HG03521 (cell line): ENCODE measurements around the gene MTARC2.

Source experiments
- ATAC-seq: cut with Tn5 transposase; IDR thresholded peaks from one replicate; pipeline ENCODE4 v1.9.1; 2021; ENCODE audit warnings: mild to moderate bottlenecking, moderate library complexity; ENCODE audit not compliant: unreplicated experiment

Gene MTARC2

DNA sequence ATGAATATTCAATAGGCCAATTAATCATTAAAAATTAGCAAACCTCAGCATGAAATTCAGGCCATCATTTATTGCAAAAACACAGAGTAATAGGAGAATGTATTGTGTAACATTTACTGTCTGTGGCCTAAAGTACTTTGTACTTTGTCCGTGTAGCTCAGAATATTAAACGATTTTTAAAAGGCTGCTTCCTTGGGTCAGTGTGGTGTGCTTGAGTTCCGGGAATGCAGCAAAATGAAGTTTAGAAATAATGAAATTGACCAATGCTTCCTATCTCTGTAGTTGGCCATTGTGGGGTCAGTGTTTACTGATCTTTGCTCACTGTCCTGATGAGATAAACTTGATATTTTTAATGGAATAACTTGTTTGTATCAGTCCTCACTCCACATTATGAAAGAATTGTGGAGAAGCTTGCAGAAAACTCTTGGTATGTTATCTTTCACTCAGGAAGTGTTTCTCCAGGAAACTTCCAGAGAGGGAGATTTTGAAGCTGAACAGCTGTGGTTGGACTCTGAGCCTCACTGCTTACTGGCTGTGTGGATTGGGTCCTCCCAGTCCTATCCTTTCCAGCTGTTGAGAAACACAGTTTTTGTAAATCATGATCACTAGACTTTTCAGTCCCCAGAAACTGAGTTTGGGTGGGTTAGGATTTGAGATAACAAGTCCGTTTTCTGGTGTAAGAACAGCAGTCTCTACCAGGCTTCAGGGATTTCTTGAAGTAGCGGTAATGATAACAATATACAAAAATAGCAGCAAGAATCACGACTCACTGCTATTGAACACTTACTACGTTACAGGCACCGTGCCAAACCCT, 19.4 kb downstream of the MTARC2 start:
- no peak for ATAC-seq

DNA sequence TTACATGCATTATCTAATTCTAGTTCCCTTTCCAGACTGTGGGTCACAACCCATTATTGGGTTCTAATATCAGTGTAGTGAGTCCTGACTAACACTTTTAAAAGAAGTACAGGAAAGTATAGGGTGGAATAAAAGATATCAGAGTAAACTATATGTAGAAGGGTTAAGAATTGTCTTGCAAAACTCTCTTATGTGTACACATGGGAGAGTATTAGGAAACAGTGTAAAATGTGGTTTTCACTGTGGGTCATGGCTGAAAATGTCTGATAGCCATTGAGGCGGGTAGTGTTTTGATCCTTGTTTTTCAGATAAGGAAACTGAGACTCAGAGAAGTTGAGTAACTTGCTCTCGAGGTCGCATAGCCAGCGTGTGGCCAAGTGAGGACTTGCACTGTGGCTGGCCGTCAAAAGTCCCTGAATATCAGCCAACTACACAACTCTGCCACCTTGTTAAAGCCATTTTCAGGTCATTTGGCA, 20.0 kb downstream of the MTARC2 start:
- no peak for ATAC-seq

DNA sequence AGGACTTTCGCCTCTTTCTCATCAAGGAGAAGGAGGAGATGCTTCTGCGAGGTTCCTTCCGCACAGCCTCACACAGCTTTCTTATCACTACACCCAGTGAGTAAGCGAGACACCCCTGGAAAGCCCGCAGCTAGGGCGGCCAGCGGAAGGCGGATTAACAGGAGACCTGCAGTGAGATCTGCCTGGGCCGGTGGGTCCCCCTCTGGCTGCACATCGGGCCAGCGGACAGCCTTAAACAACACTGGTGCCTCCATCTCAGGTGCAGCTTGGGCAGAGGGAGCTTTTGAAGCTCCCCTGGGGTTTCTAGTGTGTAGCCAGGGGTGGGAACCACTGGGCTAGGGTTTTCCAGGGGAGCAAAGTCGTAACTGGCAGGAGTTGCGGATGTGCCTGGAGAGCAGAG, 21.1 kb downstream of the MTARC2 start:
- no peak for ATAC-seq

DNA sequence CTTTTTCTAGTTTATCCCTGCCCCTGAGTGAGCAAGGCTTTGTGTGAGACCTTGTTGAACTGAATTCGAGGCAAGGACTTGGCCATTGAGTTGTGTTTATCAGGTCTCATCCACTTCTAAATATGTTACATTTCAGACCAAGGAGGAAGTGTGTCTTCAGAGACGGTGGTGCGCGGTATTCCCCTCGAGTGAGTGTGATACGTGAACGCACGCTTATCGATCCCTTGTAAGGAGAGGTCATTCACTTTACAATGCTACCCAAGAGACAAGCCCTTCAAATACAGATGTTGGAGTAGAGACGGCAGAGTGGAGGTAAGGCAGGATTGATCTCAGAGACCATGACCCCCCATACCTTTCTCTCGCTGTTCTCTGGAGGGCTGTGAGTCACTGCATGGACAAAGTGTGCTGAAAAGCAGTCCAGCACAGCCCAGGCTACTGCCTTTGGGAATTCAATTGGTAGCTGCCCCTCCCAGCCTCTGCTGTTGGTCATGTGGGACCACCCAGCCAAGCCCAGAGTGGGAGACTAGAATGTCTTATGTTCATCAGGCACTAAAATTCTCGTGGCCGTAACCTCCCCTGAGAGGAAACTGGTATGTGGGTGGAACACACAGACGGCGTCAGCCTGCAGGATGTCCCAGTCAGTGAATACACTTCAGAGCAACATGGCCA, 22.3 kb downstream of the MTARC2 start:
- ATAC-seq = peak; percentile 68

DNA sequence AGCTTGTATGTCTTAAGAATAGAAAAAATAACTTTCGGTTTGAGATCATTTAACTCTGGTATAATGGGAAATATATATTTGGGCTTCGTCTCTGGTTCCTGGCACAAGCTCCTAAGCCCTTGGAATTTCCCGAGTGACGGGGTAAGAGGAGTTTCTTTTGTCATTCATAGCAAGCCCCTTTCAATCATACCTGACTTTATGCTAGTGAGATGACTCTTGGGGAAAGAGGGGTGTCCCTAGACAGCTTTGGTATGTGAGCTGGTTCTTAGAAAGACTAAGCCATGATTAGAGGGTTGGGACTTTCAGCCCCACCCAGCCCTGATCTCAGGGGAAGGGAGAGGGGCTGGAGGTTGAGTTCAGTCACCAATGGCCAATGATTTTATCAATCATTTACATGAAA, 24.7 kb downstream of the MTARC2 start:
- no peak for ATAC-seq

DNA sequence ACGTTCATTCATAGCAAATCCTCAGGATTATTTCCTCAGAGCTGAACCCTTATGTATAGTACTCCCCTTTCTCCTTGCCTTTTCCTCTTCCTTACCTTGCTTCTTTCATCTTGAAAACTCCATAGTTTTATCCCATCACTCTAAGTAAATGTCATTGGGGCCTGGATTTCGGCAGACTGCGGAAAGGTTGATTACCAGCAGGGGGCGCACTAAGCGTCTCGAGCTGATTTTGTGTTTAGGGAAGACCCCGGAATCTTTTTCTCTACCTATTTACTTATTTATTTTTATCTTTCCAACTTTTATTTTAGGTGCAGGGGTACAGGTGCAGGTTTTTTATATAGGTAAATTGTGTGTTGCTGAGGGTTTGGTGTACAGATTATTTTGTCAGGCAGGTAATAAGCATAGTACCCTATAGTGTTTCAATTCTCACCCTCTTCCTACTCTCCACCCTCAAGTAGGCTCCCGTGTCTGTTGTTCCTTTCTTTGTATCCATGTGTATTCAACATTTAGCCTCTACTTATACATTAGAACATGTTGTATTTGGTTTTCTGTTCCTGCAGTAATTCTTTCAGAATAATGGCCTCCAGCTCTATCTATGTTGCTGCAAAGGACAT, 27.2 kb downstream of the MTARC2 start:
- no peak for ATAC-seq

DNA sequence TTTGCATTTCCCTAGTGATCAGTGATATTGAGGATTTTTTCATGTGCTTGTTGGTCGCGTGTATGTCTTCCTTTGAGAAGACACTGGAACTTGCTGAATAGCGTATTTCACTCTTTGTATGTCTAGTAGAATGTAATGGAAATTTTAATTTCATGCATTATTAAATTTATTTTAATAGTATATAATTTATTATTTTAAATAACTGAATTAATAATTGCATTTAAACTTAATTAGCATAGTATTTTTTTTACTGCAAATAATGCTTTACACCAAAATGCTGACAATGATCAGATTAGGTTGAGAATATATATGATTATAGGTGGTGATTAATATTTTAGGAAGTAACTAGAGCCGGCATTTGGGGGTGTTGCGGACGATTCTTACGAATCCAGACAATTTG, 28.1 kb downstream of the MTARC2 start:
- no peak for ATAC-seq

DNA sequence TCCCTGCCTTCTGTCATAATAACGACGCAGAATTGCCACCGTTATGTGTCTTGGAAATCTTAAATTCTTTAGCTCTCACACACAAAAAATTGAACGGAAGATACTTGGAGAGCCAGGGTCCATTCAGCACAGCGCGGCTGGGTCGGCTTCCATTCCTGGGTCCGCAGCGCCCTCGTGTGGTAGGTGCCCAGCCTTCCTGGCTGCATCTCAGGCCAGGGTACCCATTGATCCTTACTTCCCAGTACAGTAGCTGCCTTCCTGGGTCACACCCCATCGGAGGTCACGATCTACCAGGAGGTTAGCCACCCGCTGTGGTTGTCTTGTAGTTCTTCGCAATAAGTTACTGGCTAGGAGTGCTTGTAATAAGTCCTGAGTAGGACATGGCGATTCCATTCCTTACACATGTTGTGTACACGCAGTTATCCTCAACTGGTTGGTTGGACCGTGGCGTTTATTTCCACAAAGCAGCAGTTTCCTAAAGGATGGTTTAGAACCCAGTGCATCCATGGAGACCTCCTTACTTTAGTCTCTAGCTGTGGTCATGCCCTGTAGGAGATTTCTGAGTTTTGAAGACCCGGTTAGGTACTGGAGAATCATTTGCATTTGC, 28.7 kb downstream of the MTARC2 start:
- ATAC-seq = peak; percentile 82

DNA sequence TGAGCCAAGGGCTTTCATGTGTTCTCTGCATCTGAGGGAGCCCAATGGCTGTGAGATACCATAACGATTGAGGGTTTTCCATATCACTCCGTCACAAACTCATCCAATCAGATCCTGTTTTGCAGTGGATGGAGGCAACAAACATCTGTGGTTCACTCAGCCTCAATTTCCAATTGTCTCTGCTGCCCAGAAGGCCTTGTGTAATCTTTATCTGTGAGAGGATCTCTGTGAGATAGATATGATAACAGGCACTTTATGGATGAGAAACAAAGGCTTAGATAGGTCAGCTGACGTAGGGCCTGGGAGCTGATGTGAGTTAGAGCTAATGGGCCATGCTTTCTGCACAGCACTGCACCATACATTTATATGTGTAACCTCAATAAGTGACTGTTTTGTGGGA, 35.3 kb downstream of the MTARC2 start:
- no peak for ATAC-seq

DNA sequence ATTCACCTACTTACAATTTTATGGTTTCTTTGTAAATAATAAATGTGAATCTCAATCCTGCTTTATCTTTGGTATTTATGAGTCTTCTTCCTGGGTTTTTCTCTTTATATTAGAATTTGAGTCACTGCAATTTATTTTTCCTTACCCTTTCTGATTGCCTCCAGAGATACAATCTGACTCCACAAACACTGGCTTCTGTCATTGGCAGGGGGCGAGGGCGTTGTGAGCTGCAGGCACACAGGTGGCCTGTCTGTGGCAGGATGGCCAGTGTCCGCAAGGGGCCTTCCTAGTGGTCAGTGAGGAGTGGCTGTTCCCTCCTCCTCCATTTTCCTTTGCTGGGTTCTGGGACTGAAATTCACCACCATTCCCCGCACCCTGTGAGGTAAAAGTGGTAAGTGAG, 36.6 kb downstream of the MTARC2 start:
- no peak for ATAC-seq

DNA sequence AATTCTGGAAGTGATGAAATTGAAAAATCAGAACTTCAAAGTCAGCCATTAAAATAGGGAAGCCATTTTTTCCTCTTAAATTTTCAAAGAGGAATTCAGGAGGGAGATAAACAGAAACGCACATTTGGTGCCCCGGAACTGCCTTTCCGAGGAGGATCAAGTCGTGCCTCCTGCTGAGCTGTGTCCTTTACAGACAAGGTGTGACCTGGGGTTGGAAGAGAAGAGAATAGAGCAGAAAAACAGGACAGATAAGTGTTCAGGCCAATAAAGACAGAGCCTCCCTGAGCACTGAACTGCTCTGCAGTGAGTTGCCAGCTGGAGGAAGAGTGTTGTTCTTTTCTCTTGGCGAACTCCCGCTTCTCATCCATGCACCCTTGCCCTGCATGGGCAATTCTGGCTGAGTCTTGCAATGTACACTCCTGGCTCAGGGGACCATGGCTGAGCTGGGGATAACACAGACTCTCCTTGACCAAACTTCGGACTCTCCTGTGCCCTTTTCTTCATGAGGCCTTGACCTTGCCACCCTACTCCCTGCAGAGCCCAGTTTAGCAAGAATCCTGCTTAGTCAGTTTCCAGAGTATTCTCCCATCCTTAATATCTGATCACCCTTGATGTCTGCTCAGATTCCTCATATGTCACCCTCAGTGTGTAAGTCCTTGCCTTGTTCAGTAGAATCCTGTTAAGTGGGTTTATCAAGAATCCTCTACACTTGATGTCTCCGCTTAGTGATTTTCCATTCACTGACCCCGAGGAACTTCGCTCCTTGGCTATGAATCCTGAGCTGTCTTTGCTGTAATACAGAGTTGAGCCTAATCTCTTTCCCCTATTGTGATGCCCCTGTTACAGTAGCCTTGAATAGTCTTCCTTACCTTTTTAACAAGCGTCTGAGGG, 37.3 kb downstream of the MTARC2 start:
- ATAC-seq = no peak

DNA sequence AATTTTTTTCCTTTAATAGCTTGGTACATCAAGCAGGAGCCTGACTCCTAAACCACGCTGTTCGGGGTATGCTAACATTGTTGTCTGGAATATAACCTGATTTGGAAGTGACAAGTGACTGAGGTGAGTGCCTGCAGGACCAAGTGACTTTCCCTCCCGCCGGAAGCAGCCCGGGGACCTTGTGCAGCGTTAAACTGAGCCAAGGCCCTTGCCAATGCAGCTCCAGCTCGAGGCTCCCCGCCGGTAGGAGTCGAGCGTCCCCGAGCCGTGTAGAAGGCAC, 37.9 kb downstream of the MTARC2 start:
- no peak for ATAC-seq

DNA sequence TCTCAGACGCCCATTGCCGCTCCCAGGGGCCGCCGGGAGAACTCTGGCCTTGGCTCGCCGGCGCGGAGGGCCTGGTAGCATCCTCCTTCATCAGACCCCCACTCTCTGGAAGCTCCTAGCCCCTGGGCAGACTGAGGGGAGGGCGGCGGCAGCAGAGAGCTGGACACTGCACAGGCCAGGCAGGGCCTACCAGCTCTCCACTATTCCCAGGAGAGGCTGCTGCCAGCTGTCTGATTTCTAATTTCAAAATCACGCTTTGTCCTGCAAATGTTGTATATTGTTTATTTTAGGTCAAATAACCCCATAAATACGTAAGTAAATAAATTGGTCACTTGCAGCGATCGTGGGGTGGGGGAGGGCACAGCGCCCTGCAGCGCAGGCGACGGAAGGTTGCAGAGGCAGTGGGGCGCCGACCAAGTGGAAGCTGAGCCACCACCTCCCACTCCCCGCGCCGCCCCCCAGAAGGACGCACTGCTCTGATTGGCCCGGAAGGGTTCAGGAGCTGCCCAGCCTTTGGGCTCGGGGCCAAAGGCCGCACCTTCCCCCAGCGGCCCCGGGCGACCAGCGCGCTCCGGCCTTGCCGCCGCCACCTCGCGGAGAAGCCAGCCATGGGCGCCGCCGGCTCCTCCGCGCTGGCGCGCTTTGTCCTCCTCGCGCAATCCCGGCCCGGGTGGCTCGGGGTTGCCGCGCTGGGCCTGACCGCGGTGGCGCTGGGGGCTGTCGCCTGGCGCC, 38.4 kb downstream of the MTARC2 start, which contains the start of gene MTARC1:
TSS of gene MTARC1 (plus strand) at position 577 of the 732 bp plus-strand sequence. CDS start at position 609, 32 bp downstream.
- peak; percentile 60 for ATAC-seq

DNA sequence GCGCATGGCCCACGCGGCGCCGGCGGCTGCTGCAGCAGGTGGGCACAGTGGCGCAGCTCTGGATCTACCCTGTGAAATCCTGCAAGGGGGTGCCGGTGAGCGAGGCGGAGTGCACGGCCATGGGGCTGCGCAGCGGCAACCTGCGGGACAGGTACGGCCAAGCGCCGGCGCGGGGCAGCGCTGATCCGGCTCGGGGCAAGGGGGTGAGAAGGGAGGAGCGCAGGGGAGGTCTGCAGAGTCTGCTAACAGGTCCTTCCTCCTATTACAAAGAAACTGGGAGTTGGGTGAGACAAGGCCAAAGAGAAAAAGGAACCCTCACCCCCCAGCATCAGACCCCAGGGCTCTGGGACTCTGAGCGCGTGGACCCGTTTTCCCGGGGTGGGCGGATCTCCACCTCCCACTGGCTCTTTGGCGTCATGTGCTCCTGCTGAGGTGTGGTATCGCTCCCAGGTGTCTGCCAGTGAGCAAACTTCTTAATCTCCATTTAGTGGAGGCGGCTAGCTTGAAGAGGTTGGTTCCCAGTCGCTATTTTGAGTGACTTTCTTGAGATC, 39.0 kb downstream of the MTARC2 start:
- no peak for ATAC-seq

DNA sequence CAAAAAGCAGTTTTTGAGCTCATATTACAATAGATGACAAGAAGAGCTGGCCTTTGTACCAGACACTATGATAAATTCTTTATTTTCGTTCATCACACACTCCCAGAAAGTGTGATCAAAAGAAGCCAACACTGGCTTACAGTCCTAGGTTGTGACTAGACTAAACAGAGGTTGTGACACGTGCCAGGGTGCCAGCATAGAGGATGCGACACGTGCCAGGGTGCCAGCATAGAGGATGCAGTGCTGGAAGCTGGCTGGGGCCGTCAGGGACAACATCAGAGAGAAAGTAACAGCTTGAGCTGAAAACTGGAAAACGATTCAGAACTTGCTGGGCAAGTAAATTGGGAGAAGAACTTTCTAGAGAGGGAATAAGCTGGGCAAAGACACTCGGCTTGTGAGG, 40.8 kb downstream of the MTARC2 start:
- ATAC-seq = no peak

DNA sequence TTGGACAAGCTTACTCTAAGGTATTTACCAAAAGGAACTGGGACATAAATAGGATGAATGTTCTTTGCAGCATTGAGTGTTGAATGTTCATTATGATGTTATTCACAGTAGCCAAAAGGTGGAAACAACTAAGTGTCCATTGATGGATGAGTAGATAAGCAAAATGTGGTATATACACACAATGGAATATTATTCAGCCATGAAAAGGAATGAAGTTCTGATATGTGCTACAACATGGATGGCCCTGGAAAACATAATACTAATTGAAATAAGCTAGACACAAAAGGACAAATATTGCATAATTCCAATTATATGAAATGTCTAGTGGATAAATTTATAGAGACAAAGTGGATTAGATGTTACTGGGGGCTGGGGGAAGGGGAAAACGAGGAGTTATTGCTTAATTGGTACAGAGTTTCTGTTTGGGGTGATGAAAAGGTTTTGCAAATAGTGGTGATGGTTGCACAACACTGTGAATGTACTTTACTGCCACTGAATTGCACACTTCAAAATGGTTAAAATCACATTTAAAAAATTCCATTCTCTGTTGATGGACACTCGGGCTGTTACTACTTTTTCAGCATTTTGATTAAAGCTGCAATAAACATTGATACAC, 41.5 kb downstream of the MTARC2 start:
- no peak for ATAC-seq

DNA sequence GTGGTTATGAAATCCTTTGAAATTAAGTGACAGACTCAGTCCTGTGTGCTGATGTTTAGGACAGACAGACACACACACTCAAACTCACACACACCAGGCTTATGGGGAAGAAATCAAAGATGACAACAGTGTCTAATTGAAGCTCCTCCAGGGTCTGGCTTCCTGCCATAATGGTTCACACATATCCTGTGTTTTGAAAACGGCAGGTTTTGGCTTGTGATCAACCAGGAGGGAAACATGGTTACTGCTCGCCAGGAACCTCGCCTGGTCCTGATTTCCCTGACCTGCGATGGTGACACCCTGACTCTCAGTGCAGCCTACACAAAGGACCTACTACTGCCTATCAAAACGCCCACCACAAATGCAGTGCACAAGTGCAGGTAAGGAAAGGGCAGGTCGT, 43.2 kb downstream of the MTARC2 start:
- ATAC-seq = no peak

DNA sequence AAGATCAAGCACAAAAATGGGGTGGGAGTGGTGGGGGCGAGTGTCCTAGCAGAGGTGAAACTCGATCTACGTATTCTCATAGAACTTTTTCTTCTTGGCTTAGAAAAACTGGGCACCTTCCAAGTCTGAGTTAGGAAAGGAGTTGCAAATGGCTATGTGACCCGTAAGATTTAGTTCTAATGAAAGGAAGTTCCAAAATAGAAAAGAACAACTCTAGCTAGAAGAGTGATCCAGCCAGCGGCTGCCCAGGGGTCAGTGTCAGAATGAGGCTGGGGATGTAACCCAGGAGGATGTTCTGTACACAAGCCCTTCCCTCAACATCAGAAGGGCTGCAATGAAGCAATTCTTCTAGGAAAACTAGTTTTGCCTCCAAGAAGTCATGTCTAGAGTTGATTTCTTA, 43.8 kb downstream of the MTARC2 start:
- no peak for ATAC-seq

DNA sequence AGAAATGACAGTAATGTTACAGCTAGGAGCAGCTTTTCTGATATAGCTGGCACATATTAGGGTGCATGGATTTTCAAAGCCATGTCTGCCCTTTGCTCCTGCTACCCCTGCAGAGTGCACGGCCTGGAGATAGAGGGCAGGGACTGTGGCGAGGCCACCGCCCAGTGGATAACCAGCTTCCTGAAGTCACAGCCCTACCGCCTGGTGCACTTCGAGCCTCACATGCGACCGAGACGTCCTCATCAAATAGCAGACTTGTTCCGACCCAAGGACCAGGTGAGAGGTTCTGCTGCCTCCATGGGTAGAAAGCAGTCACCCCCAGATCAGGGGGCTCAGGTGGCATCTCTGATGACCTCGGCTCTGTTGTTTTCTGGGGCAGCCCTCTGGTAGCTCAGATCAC, 48.4 kb downstream of the MTARC2 start:
- no peak for ATAC-seq
